Measurements from ENCODE around the gene GPR151.
"Not testable (repeated sequence)": the region's sequence is repeated elsewhere in the genome, so short reads cannot be mapped to it uniquely, and the experiment has no call there.

Gene GPR151

GRCh38 chr5:146516151-146516475, at the start of gene GPR151:
Gene GPR151 (minus strand): TSS chr5:146516190. CDS start chr5:146516113, 77 bp downstream.
- DNase-seq (ENCODE audit: low read depth in 1 of 2, low spot score in 1 of 2), result no peak

GRCh38 chr5:146564007-146564762, 48.2 kb upstream of the GPR151 start:
- no peak for DNase-seq (ENCODE audit: low read depth in 1 of 2, low spot score in 1 of 2)

GRCh38 chr5:146562461-146562860, 46.5 kb upstream of the GPR151 start:
- DNase-seq (ENCODE audit: low read depth in 1 of 2, low spot score in 1 of 2), result no peak

GRCh38 chr5:146561711-146562110, 45.7 kb upstream of the GPR151 start:
- DNase-seq (ENCODE audit: low read depth in 1 of 2, low spot score in 1 of 2), result no peak

- DNase-seq (ENCODE audit: low read depth in 1 of 2, low spot score in 1 of 2), result no peak
Measured at GRCh38 chr5:146560205-146560812, 44.3 kb upstream of the GPR151 start.

GRCh38 chr5:146556884-146557283, 40.9 kb upstream of the GPR151 start:
- not testable (repeated sequence) for DNase-seq (ENCODE audit: low read depth in 1 of 2, low spot score in 1 of 2)

- DNase-seq (ENCODE audit: low read depth in 1 of 2, low spot score in 1 of 2), result no peak
Measured at GRCh38 chr5:146553446-146553845, 37.5 kb upstream of the GPR151 start.

- no peak for DNase-seq (ENCODE audit: low read depth in 1 of 2, low spot score in 1 of 2)
Measured at GRCh38 chr5:146549615-146550014, 33.6 kb upstream of the GPR151 start.

GRCh38 chr5:146548781-146549449, 32.9 kb upstream of the GPR151 start:
- no peak for DNase-seq (ENCODE audit: low read depth in 1 of 2, low spot score in 1 of 2)

GRCh38 chr5:146544232-146544631, 28.2 kb upstream of the GPR151 start:
- DNase-seq (ENCODE audit: low read depth in 1 of 2, low spot score in 1 of 2), result no peak

- peak; percentile 30 to 46 for DNase-seq (ENCODE audit: low read depth in 1 of 2, low spot score in 1 of 2)
Measured at GRCh38 chr5:146541958-146542849, 26.2 kb upstream of the GPR151 start.

- DNase-seq (ENCODE audit: low read depth in 1 of 2, low spot score in 1 of 2), result no peak
Measured at GRCh38 chr5:146540414-146540813, 24.4 kb upstream of the GPR151 start.

GRCh38 chr5:146539973-146540372, 24.0 kb upstream of the GPR151 start:
- DNase-seq (ENCODE audit: low read depth in 1 of 2, low spot score in 1 of 2), result no peak

- DNase-seq (ENCODE audit: low read depth in 1 of 2, low spot score in 1 of 2), result no peak
Measured at GRCh38 chr5:146538432-146538831, 22.4 kb upstream of the GPR151 start.

GRCh38 chr5:146533882-146534281, 17.9 kb upstream of the GPR151 start:
- DNase-seq (ENCODE audit: low read depth in 1 of 2, low spot score in 1 of 2), result no peak

- peak; percentile 28 to 52 for DNase-seq (ENCODE audit: low read depth in 1 of 2, low spot score in 1 of 2)
Measured at GRCh38 chr5:146533260-146533857, 17.4 kb upstream of the GPR151 start.

GRCh38 chr5:146529984-146530383, 14.0 kb upstream of the GPR151 start:
- no peak for DNase-seq (ENCODE audit: low read depth in 1 of 2, low spot score in 1 of 2)

- DNase-seq (ENCODE audit: low read depth in 1 of 2, low spot score in 1 of 2), result no peak
Measured at GRCh38 chr5:146528236-146528635, 12.2 kb upstream of the GPR151 start.

- DNase-seq (ENCODE audit: low read depth in 1 of 2, low spot score in 1 of 2), result no peak
Measured at GRCh38 chr5:146527785-146528184, 11.8 kb upstream of the GPR151 start.

GRCh38 chr5:146523698-146524097, 7.7 kb upstream of the GPR151 start:
- DNase-seq (ENCODE audit: low read depth in 1 of 2, low spot score in 1 of 2), result no peak
